Measurements from ENCODE around the gene TTC23.

DNA sequence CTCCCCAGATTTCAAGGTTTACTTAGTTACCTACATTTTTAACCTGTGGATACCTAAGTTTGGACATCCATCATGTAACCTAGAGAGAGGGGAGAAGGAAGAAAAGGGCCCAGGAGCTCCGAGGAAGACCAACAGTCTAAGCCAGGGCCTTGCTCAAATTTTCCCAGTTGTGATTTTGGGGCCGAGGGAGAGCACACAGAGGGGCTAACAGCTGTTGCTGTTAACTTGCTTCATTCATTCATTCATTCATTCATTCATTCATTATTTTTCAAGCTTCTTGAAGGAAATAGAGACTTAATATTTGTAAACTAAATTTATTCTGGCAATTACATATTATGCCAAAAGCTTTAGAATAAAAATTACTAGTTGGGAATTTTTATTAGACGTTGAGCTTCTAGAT is 121.6 kb downstream of the TTC23 start:
- TF ChIP-seq, protein P1, sequence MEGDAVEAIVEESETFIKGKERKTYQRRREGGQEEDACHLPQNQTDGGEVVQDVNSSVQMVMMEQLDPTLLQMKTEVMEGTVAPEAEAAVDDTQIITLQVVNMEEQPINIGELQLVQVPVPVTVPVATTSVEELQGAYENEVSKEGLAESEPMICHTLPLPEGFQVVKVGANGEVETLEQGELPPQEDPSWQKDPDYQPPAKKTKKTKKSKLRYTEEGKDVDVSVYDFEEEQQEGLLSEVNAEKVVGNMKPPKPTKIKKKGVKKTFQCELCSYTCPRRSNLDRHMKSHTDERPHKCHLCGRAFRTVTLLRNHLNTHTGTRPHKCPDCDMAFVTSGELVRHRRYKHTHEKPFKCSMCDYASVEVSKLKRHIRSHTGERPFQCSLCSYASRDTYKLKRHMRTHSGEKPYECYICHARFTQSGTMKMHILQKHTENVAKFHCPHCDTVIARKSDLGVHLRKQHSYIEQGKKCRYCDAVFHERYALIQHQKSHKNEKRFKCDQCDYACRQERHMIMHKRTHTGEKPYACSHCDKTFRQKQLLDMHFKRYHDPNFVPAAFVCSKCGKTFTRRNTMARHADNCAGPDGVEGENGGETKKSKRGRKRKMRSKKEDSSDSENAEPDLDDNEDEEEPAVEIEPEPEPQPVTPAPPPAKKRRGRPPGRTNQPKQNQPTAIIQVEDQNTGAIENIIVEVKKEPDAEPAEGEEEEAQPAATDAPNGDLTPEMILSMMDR (IDR thresholded peaks at IDR 0.05; ENCODE audit: low read length): no peak
- no peak for TF ChIP-seq EZH2 (optimal IDR thresholded peaks at IDR 0.05; ENCODE audit: low read depth, low read length)

Data from MM.1S (cell line).